GM12873 (cell line): ENCODE data around the gene MELK.

Experiments
- CTCF ChIP-seq: IDR thresholded peaks from 2 replicates; pipeline ENCODE4 v1.5.1; 2012; ENCODE audit warnings: low read depth, mild to moderate bottlenecking, moderate library complexity, low read length, control low read depth; ENCODE audit not compliant: insufficient read depth; ENCODE audit errors: missing control alignments

MELK gene

GRCh38 chr9:36547598-36547997 is 25.1 kb upstream of the MELK start:
- TF ChIP-seq CTCF = no peak

GRCh38 chr9:36548454-36548853 is 24.2 kb upstream of the MELK start:
- TF ChIP-seq CTCF = no peak

GRCh38 chr9:36550135-36550534 is 22.6 kb upstream of the MELK start:
- TF ChIP-seq CTCF = no peak

- no peak for TF ChIP-seq CTCF
These were observed 21.6 kb upstream of the MELK start for GRCh38 chr9:36551129-36551528.

GRCh38 chr9:36551910-36552309 is 20.8 kb upstream of the MELK start:
- TF ChIP-seq CTCF = no peak

- TF ChIP-seq CTCF = no peak
These were observed 13.5 kb upstream of the MELK start for GRCh38 chr9:36559036-36559695.

GRCh38 chr9:36560771-36561170 is 11.9 kb upstream of the MELK start:
- no peak for TF ChIP-seq CTCF
